Measurements from ENCODE around the gene CABYR.

The CABYR gene

DNA sequence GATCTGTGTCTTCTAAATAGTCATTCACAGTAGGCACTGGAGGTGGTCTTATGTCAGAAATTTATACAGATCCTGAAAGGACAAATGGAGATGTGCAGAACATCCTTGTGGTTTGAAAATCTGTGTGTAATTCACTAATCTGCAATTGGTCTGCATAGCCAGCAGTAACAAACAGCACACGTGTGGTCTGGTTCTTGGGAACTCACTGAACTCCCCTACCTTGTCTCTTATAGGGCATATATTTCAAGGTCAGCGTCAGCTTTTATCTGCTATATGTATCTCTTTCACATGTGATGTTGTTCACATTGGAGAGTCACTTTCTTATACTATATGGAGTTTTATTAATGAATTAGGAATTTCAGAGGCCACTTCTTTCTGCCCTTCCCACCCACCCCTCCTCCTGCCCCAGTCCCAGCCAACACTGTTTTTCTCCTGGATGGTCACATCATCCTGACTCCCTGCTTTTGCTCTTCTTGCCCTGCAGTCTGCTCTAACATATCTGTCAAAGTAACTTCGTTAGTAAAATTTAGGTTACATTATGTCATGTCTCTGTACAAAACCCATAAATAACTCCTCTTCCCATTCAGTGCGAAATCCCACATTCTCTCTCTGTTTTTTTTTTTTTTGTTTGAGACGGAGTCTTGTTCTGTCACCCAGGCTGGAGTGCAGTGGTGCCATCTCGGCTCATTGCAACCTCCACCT, 35.4 kb upstream of the CABYR start:
- Histone ChIP-seq H3K27me3 (ENCODE audit: insufficient read depth, insufficient read length) (no peaks in the 10 kb centered on the region), H3K36me3 (ENCODE audit: insufficient read depth, insufficient read length, low read length) (no peaks in the 10 kb centered on the region)
- DNase-seq (ENCODE audit: low read depth, low spot score) = no peak

GRCh38 chr18:24104486-24104885, 34.4 kb upstream of the CABYR start:
- Histone ChIP-seq H3K36me3 (ENCODE audit: insufficient read depth, insufficient read length, low read length) (no peaks in the 10 kb centered on the region), H3K9me3 (ENCODE audit: insufficient read depth, low read length) (no peaks in the 10 kb centered on the region), H3K4me3 (ENCODE audit: insufficient read length, low read depth) (no peak overlapping the region), H3K9ac (ENCODE audit: insufficient read length, low read depth) (no peak overlapping the region), H3K4me1 (ENCODE audit: insufficient read depth, insufficient read length) (no peaks in the 10 kb centered on the region), H3K27me3 (ENCODE audit: insufficient read depth, insufficient read length) (no peaks in the 10 kb centered on the region)
- TF ChIP-seq YY1 (IDR thresholded peaks at IDR 0.05; ENCODE audit: insufficient read depth, insufficient read length) = no peak
- TF ChIP-seq ZNF274 (IDR thresholded peaks at IDR 0.05; ENCODE audit: low read depth, low read length) = no peak
- TF ChIP-seq SUZ12 (IDR thresholded peaks at IDR 0.05; ENCODE audit: extremely low read depth, insufficient read depth, insufficient read length) = no peak
- DNase-seq (ENCODE audit: low read depth, low spot score) = no peak

More for the DNA sequence above, 35.4 kb upstream of the CABYR start:
- TF ChIP-seq YY1 (IDR thresholded peaks at IDR 0.05; ENCODE audit: insufficient read depth, insufficient read length) (no peak), ZNF274 (IDR thresholded peaks at IDR 0.05; ENCODE audit: low read depth, low read length) (no peak), SUZ12 (IDR thresholded peaks at IDR 0.05; ENCODE audit: extremely low read depth, insufficient read depth, insufficient read length) (no peak)
- Histone ChIP-seq H3K4me3 (ENCODE audit: insufficient read length, low read depth) (no peak overlapping the region), H3K9ac (ENCODE audit: insufficient read length, low read depth) (no peak overlapping the region), H3K9me3 (ENCODE audit: insufficient read depth, low read length) (no peaks in the 10 kb centered on the region), H3K4me1 (ENCODE audit: insufficient read depth, insufficient read length) (no peaks in the 10 kb centered on the region)

DNA sequence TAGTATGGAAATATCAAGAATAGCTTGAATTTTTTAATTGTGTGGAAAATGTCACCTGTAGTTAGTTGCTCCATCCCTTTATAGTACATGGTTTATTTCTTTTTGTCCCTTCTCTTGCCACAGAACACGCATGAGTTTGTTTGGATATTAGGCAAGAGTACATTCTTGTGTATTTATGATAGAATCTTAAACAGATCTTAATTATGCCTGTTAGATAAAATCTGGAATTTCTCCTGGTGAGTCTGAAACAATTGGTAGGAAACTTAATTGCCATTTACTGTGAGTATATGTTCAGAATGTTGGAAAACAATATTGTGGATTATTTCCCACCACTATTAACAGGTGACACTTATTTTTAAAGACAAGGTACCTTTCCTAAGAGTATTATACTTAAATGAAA, 30.2 kb upstream of the CABYR start:
- H3K4me1 ChIP-seq (ENCODE audit: insufficient read depth, insufficient read length) = peaks cover 4% of the 10 kb centered on the region
- no peaks in the 10 kb centered on the region for H3K27me3 ChIP-seq (ENCODE audit: insufficient read depth, insufficient read length)
- no peak for DNase-seq (ENCODE audit: low read depth, low spot score)
- no peak overlapping the region for H3K9ac ChIP-seq (ENCODE audit: insufficient read length, low read depth)
- H3K9me3 ChIP-seq (ENCODE audit: insufficient read depth, low read length) = no peaks in the 10 kb centered on the region
- H3K36me3 ChIP-seq (ENCODE audit: insufficient read depth, insufficient read length, low read length) = no peaks in the 10 kb centered on the region
- TF ChIP-seq ZNF274 (IDR thresholded peaks at IDR 0.05; ENCODE audit: low read depth, low read length) = no peak
- no peak overlapping the region for H3K4me3 ChIP-seq (ENCODE audit: insufficient read length, low read depth)

DNA sequence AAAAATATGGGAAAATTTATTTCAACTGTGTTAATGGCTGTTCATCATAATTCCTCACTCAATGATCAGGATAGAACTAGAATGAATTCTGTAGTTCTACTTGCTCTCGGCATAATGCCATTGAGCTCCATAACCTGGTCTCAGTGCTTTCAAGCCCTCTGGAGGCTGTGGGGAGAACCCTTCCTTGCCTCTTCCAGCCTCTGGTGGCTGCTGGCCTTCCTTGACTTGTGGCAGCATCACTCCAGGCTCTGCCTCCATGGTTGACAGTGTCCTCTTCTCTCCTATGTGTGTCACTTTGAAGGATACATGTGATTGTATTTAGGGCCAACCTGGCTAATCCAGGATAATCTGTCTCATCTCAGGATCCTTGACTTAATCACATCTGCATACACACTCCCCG, 26.9 kb upstream of the CABYR start:
- Histone ChIP-seq H3K4me1 (ENCODE audit: insufficient read depth, insufficient read length) (peaks cover 4% of the 10 kb centered on the region), H3K9me3 (ENCODE audit: insufficient read depth, low read length) (no peaks in the 10 kb centered on the region), H3K4me3 (ENCODE audit: insufficient read length, low read depth) (no peak overlapping the region), H3K9ac (ENCODE audit: insufficient read length, low read depth) (no peak overlapping the region), H3K27me3 (ENCODE audit: insufficient read depth, insufficient read length) (no peaks in the 10 kb centered on the region), H3K36me3 (ENCODE audit: insufficient read depth, insufficient read length, low read length) (no peaks in the 10 kb centered on the region)
- DNase-seq (ENCODE audit: low read depth, low spot score) = no peak
- TF ChIP-seq SUZ12 (IDR thresholded peaks at IDR 0.05; ENCODE audit: extremely low read depth, insufficient read depth, insufficient read length) (no peak), ZNF274 (IDR thresholded peaks at IDR 0.05; ENCODE audit: low read depth, low read length) (no peak), YY1 (IDR thresholded peaks at IDR 0.05; ENCODE audit: insufficient read depth, insufficient read length) (no peak)

- H3K27me3 ChIP-seq (ENCODE audit: insufficient read depth, insufficient read length) = no peaks in the 10 kb centered on the region
- no peak for DNase-seq (ENCODE audit: low read depth, low spot score)
- TF ChIP-seq SUZ12 (IDR thresholded peaks at IDR 0.05; ENCODE audit: extremely low read depth, insufficient read depth, insufficient read length) (no peak), YY1 (IDR thresholded peaks at IDR 0.05; ENCODE audit: insufficient read depth, insufficient read length) (no peak), ZNF274 (IDR thresholded peaks at IDR 0.05; ENCODE audit: low read depth, low read length) (no peak)
- H3K4me1 ChIP-seq (ENCODE audit: insufficient read depth, insufficient read length) = peaks cover 4% of the 10 kb centered on the region
- no peak overlapping the region for H3K4me3 ChIP-seq (ENCODE audit: insufficient read length, low read depth)
- no peak overlapping the region for H3K9ac ChIP-seq (ENCODE audit: insufficient read length, low read depth)
- no peaks in the 10 kb centered on the region for H3K36me3 ChIP-seq (ENCODE audit: insufficient read depth, insufficient read length, low read length)
- no peaks in the 10 kb centered on the region for H3K9me3 ChIP-seq (ENCODE audit: insufficient read depth, low read length)
These were observed 26.4 kb upstream of the CABYR start for GRCh38 chr18:24112464-24112863.

DNA sequence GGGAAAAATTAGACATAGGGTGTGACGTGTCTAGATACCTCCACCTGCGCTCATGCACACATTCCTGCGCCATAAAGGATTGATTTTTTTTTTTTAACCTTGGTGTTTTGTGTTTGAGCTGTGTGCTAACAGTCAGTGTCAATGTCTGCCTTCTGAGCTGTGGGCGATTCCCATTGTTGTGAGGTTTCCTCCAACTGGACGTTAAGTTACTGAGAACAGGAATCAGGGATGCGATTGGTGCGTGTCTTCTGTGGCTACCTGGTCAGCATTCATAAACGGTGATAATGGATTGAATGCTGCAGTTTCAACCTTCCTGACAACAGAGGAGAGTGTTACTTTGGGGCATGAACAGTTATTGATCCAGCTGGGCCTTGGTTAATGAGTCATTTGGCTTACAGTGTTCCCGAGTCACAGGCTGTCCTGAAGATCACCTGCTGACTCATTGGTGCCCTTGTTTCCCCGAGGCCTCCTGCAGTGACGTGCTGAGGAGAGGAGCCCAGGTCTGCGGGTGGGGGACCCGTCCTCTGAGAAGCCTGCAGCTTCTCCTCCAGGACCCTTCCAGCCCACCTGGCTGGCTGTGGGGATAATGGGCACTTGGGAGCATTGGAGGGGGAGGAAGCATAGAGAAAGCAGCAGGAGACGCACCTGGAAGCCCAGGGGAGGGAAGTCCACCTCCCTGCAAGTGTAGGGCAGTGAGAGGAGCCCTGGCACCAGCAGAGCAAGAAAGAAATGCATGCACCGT, 25.8 kb upstream of the CABYR start:
- Histone ChIP-seq H3K9me3 (ENCODE audit: insufficient read depth, low read length) (no peaks in the 10 kb centered on the region), H3K36me3 (ENCODE audit: insufficient read depth, insufficient read length, low read length) (no peaks in the 10 kb centered on the region), H3K27me3 (ENCODE audit: insufficient read depth, insufficient read length) (no peaks in the 10 kb centered on the region), H3K4me1 (ENCODE audit: insufficient read depth, insufficient read length) (peaks cover 4% of the 10 kb centered on the region), H3K9ac (ENCODE audit: insufficient read length, low read depth) (no peak overlapping the region), H3K4me3 (ENCODE audit: insufficient read length, low read depth) (no peak overlapping the region)
- TF ChIP-seq YY1 (IDR thresholded peaks at IDR 0.05; ENCODE audit: insufficient read depth, insufficient read length) (no peak), SUZ12 (IDR thresholded peaks at IDR 0.05; ENCODE audit: extremely low read depth, insufficient read depth, insufficient read length) (no peak), ZNF274 (IDR thresholded peaks at IDR 0.05; ENCODE audit: low read depth, low read length) (no peak)
- no peak for DNase-seq (ENCODE audit: low read depth, low spot score)

DNA sequence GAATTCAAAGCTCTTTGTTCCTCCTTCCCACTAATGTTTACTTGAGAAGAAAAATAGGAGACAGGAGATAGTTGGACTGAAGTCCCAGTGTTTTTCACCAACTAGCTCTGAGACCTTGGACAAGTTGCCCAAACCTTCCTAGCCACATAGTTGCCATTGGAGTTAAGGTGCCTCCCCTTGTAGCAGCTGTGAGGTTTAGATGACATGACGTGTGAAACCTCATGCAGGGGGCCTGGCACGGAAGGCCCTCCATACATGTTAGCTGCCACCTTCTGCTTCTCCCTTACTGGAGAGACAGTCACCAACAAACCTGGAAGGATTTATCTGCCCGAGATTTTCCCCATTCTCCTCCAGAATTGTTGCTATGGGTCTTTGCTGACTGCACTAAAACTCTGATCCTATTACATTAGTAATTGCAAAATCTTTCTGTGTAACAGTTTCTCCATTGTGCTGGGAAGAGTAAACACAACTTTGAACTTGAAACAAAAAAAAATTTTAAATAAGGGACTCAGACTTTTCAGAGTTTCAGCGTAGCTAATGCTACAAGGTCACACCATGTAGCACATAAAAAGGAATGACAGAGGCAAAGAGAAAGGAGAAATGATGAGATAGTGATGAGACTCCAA, 23.8 kb upstream of the CABYR start:
- H3K36me3 ChIP-seq (ENCODE audit: insufficient read depth, insufficient read length, low read length) = no peaks in the 10 kb centered on the region
- H3K9me3 ChIP-seq (ENCODE audit: insufficient read depth, low read length) = no peaks in the 10 kb centered on the region
- no peak overlapping the region for H3K9ac ChIP-seq (ENCODE audit: insufficient read length, low read depth)
- H3K4me1 ChIP-seq (ENCODE audit: insufficient read depth, insufficient read length) = peaks cover 4% of the 10 kb centered on the region
- no peak for DNase-seq (ENCODE audit: low read depth, low spot score)
- H3K4me3 ChIP-seq (ENCODE audit: insufficient read length, low read depth) = no peak overlapping the region
- no peak for TF ChIP-seq YY1 (IDR thresholded peaks at IDR 0.05; ENCODE audit: insufficient read depth, insufficient read length)
- TF ChIP-seq ZNF274 (IDR thresholded peaks at IDR 0.05; ENCODE audit: low read depth, low read length) = no peak
- TF ChIP-seq SUZ12 (IDR thresholded peaks at IDR 0.05; ENCODE audit: extremely low read depth, insufficient read depth, insufficient read length) = no peak
- no peaks in the 10 kb centered on the region for H3K27me3 ChIP-seq (ENCODE audit: insufficient read depth, insufficient read length)

All from NT2/D1 (cell line).